SK-N-SH (cell line): ENCODE data around the gene SSPN. TPM values are rescaled to one million over a fixed set of nuclear protein-coding genes. Genes with fewer than 3 reads are reported as not detected.

Experiments
- CTCF ChIA-PET: fragments of 300-600, 350-600 bp; formaldehyde crosslinking; extraction: SDS; loops from one replicate; lab custom pipeline; 2021; lab: Yijun Ruan, JAX
- POLR2A ChIA-PET: fragments of 350-600 bp; sonication (Branson Sonifier 250); formaldehyde crosslinking; extraction: SDS; loops from one replicate; lab custom pipeline; 2020; ENCODE audit warnings: antibody characterized with exemption, inconsistent platforms; lab: Yijun Ruan, JAX
- DNase-seq: peaks from one replicate; pipeline ENCODE4 v3.0.0; 2012
- H2AFZ ChIP-seq: fragments of 200-600 bp; sonication (generic); 2 replicates; pipeline ENCODE4 v1.8.1; 2016; ENCODE audit warnings: antibody characterized with exemption, mild to moderate bottlenecking, low read depth
- H3F3A ChIP-seq: fragments of 200-600 bp; sonication (generic); replicated peaks from 2 replicates; pipeline ENCODE3; 2016; ENCODE audit warnings: antibody characterized with exemption, mild to moderate bottlenecking; ENCODE audit not compliant: insufficient read depth
- H3K27ac ChIP-seq, 2 experiments: fragments of 200-500 bp in 1 of 2; fragments of 200-600 bp in 1 of 2; sonication (Bioruptor generic) in 1 of 2; sonication (generic), shearing (Covaris generic) in 1 of 2; 2 replicates each; pipeline versions ENCODE4 v1.5.1 to v1.6.1; 2014 to 2016; ENCODE audit warnings: low read depth in 2 of 2, inconsistent platforms in 1 of 2, low read length in 1 of 2, mild to moderate bottlenecking in 1 of 2, mixed read lengths in 1 of 2
- H3K27me3 ChIP-seq: fragments of 200-600 bp; sonication (generic), shearing (Covaris generic); 2 replicates; pipeline ENCODE4 v1.6.1; 2016; ENCODE audit warnings: mixed run types; ENCODE audit not compliant: insufficient read depth
- H3K36me3 ChIP-seq, 2 experiments: fragments of 200-500 bp in 1 of 2; fragments of 200-600 bp in 1 of 2; sonication (Bioruptor generic) in 1 of 2; sonication (generic) in 1 of 2; replicated peaks in 1 of 2; 2 replicates each; pipeline versions ENCODE3 to v1.5.1; 2014 to 2016; ENCODE audit warnings: low read length in 1 of 2, mild to moderate bottlenecking in 1 of 2; ENCODE audit not compliant: insufficient read depth in 2 of 2, control insufficient read depth in 1 of 2
- H3K4me1 ChIP-seq, 2 experiments: fragments of 200-500 bp in 1 of 2; fragments of 200-600 bp in 1 of 2; sonication (Bioruptor generic) in 1 of 2; sonication (generic), shearing (Covaris generic) in 1 of 2; 2 replicates each; pipeline versions ENCODE4 v1.5.1 to v1.6.1; 2014 to 2016; ENCODE audit warnings: low read depth in 1 of 2, low read length in 1 of 2, mixed run types in 1 of 2; ENCODE audit not compliant: insufficient read depth in 2 of 2, control insufficient read depth in 1 of 2
- H3K4me2 ChIP-seq: fragments of 200-600 bp; sonication (generic), shearing (Covaris generic); 2 replicates; pipeline ENCODE4 v1.6.1; 2017; ENCODE audit warnings: mixed run types
- H3K4me3 ChIP-seq, 2 experiments: fragments of 200-500 bp in 1 of 2; fragments of 200-600 bp in 1 of 2; sonication (Bioruptor generic) in 1 of 2; sonication (generic), shearing (Covaris generic) in 1 of 2; 2 replicates each; pipeline versions ENCODE4 v1.5.1 to v1.8.1; 2014 to 2016; ENCODE audit warnings: low read depth in 2 of 2, inconsistent platforms in 1 of 2, low read length in 1 of 2, mild to moderate bottlenecking in 1 of 2, mixed read lengths in 1 of 2, moderate library complexity in 1 of 2
- H3K79me2 ChIP-seq: fragments of 200-600 bp; sonication (generic); 2 replicates; pipeline ENCODE4 v1.8.1; 2017; ENCODE audit warnings: mild to moderate bottlenecking; ENCODE audit not compliant: insufficient read depth
- H3K9ac ChIP-seq: fragments of 200-600 bp; sonication (generic); 2 replicates; pipeline ENCODE4 v1.6.1; 2017; ENCODE audit warnings: mixed run types
- H3K9me2 ChIP-seq: fragments of 200-600 bp; sonication (generic); 2 replicates; pipeline ENCODE4 v1.6.1; 2017; ENCODE audit warnings: mixed run types
- H3K9me3 ChIP-seq: fragments of 200-600 bp; sonication (generic); 2 replicates; pipeline ENCODE4 v1.6.1; 2017; ENCODE audit warnings: mixed run types, mild to moderate bottlenecking, moderate library complexity
- H4K20me1 ChIP-seq: fragments of 200-600 bp; sonication (generic); 2 replicates; pipeline ENCODE4 v1.6.1; 2017; ENCODE audit warnings: mild to moderate bottlenecking, mixed run types; ENCODE audit not compliant: insufficient read depth
- CHD2 ChIP-seq: fragments of 150-350 bp; IDR thresholded peaks from 2 replicates; pipeline ENCODE4 v1.6.1; 2018; ENCODE audit warnings: low read length; ENCODE audit not compliant: partially characterized antibody
- CTCF ChIP-seq: fragments of 200-600 bp; sonication (generic); IDR thresholded peaks from 2 replicates; pipeline ENCODE4 v1.6.1; 2017; ENCODE audit warnings: antibody characterized with exemption, mild to moderate bottlenecking, moderate library complexity
- ELF1 ChIP-seq: IDR thresholded peaks from 2 replicates; pipeline ENCODE4 v1.4.0; 2012
- EZH2phosphoT487 ChIP-seq: fragments of 200-600 bp; sonication (generic); IDR thresholded peaks from 2 replicates; pipeline ENCODE4 v1.6.1; 2017; ENCODE audit warnings: low read depth, mixed run types, mild to moderate bottlenecking, antibody characterized with exemption, moderate library complexity, borderline replicate concordance
- FOXJ3 ChIP-seq: sonication (generic); formaldehyde crosslinking; IDR thresholded peaks from 2 replicates; pipeline ENCODE4 v1.5.1; 2020; ENCODE audit warnings: mild to moderate bottlenecking, missing genetic modification reagents
- GATA2 ChIP-seq: sonication (generic); formaldehyde crosslinking; IDR thresholded peaks from 2 replicates; pipeline ENCODE4 v1.5.0; 2020; ENCODE audit warnings: mild to moderate bottlenecking, missing genetic modification reagents
- IRF3 ChIP-seq: fragments of 150-350 bp; IDR thresholded peaks from 2 replicates; pipeline ENCODE4 v1.6.1; 2016; ENCODE audit warnings: mild to moderate bottlenecking, low read depth, low read length
- MAX ChIP-seq: IDR thresholded peaks from 2 replicates; pipeline ENCODE4 v1.4.0; 2012; ENCODE audit warnings: low read depth
- MEF2A ChIP-seq: IDR thresholded peaks from 2 replicates; pipeline ENCODE4 v1.4.0; 2012; ENCODE audit warnings: low read depth, borderline replicate concordance
- MXI1 ChIP-seq: IDR thresholded peaks from 2 replicates; pipeline ENCODE4 v1.6.1; 2012; ENCODE audit warnings: mild to moderate bottlenecking, low read depth, low read length, improper control_type of control experiment
- PBX3 ChIP-seq: IDR thresholded peaks from 2 replicates; pipeline ENCODE4; 2012
- POLR2AphosphoS5 ChIP-seq: IDR thresholded peaks from 2 replicates; pipeline ENCODE4 v1.6.1; 2012; ENCODE audit warnings: low read depth, low read length
- RAD21 ChIP-seq: IDR thresholded peaks from 2 replicates; pipeline ENCODE4 v1.6.1; 2012; ENCODE audit warnings: mild to moderate bottlenecking, low read length
- RCOR1 ChIP-seq: fragments of 150-350 bp; IDR thresholded peaks from 2 replicates; pipeline ENCODE4 v1.6.1; 2017; ENCODE audit warnings: antibody characterized with exemption, low read length
- RFX5 ChIP-seq: IDR thresholded peaks from 2 replicates; pipeline ENCODE4 v1.6.1; 2012; ENCODE audit warnings: mild to moderate bottlenecking, improper control_type of control experiment, low read length
- SIN3A ChIP-seq: IDR thresholded peaks from 2 replicates; pipeline ENCODE4 v1.6.1; 2012; ENCODE audit warnings: low read depth, mild to moderate bottlenecking, low read length, moderate library complexity, borderline replicate concordance
- SMC3 ChIP-seq: IDR thresholded peaks from 2 replicates; pipeline ENCODE4 v1.6.1; 2012; ENCODE audit warnings: low read depth, low read length, improper control_type of control experiment
- TCF12 ChIP-seq: IDR thresholded peaks from 2 replicates; pipeline ENCODE4 v1.4.0; 2012
- TEAD4 ChIP-seq: IDR thresholded peaks from 2 replicates; pipeline ENCODE4 v1.4.0; 2012; ENCODE audit warnings: mild to moderate bottlenecking, borderline replicate concordance; ENCODE audit not compliant: insufficient read depth
- USF2 ChIP-seq: fragments of 150-350 bp; IDR thresholded peaks from 2 replicates; pipeline ENCODE4 v1.6.1; 2017; ENCODE audit warnings: antibody characterized with exemption, low read length, low read depth, borderline replicate concordance
- YY1 ChIP-seq: IDR thresholded peaks from 2 replicates; pipeline ENCODE4 v1.4.0; 2012; ENCODE audit warnings: low read depth, mild to moderate bottlenecking
- ZBTB33 ChIP-seq: IDR thresholded peaks from 2 replicates; pipeline ENCODE4 v1.4.0; 2012; ENCODE audit warnings: low read depth, borderline replicate concordance
- WGBS: methylation state at CpG from one replicate; pipeline ENCODE4 v1.1.6; 2017; ENCODE audit warnings: low lambda C conversion rate; 5-methylcytosine and 5-hydroxymethylcytosine counted together
- polyA plus RNA-seq, 3 experiments: library from polyadenylated mRNA; depleted of rRNA; stranded (reverse); fragments of >200 nt; gene quantifications; 2 replicates each; pipeline ENCODE4 v1.2.3, GENCODE V29; 2012

SSPN gene
- polyA plus RNA-seq, 1 of the 3 experiments (the other 2 are of a cell fraction), result 5.9 TPM

- TF ChIP-seq SMC3 (no peak), PBX3 (no peak)
These were observed 102.2 kb downstream of the SSPN start (continued) for GRCh38 chr12:26297396-26298070.

- Histone ChIP-seq H3F3A (peaks cover 7% of the 10 kb centered on the region), H2AFZ (peak overlapping the region; percentile 90), H3K27me3 (no peaks in the 10 kb centered on the region), H3K27ac (peak overlapping the region; percentile 70 to 90), H3K4me2 (peak overlapping the region; percentile 63), H4K20me1 (no peaks in the 10 kb centered on the region), H3K9ac (peak overlapping the region; percentile 72), H3K4me1 (0 out of 4 replicates have a peak, but pooled peaks cover 0 to 4% of the 10 kb centered on the region in 2 experiments), H3K4me3 (peak overlapping the region; percentile 17 to 51; a peak in 3 of 4 replicates), H3K79me2 (no peaks in the 10 kb centered on the region), H3K36me3 (no peaks in the 10 kb centered on the region), H3K9me3 (no peaks in the 10 kb centered on the region), H3K9me2 (no peaks in the 10 kb centered on the region)
- ChIA-PET POLR2A (no interaction called here), CTCF (interaction anchor here (1.1 to 1.8 kb wide), 2 partner anchors 19 to 25 kb away, joined by 3 to 6 read pairs; no protein-coding TSS in a partner anchor)
- WGBS, result 20% methylated on average over 6 of the region's 6 CpGs
- peak; percentile 12 for DNase-seq
- no peak for TF ChIP-seq ZBTB33
- TF ChIP-seq YY1, result no peak
- TF ChIP-seq ELF1, result no peak
- no peak for TF ChIP-seq FOXJ3 (CRISPR knock-in tag)
- TF ChIP-seq MEF2A, result peak; percentile 75; the same call in 1 of the 2 replicates
- peak; percentile 67 for TF ChIP-seq TCF12
- TF ChIP-seq CTCF, result peak; percentile 62
- TF ChIP-seq TEAD4, result peak; percentile 38; the same call in 1 of the 2 replicates
- TF ChIP-seq MXI1, result no peak
- TF ChIP-seq CHD2, result no peak
- TF ChIP-seq RFX5, result no peak
- TF ChIP-seq MAX, result no peak
- TF ChIP-seq POLR2AphosphoS5, result peak; percentile 44; the same call in 1 of the 2 replicates
- TF ChIP-seq SIN3A, result no peak
- TF ChIP-seq USF2, result no peak
- no peak for TF ChIP-seq RCOR1
- TF ChIP-seq IRF3, result no peak
- no peak; the same call in 1 of the 2 replicates for TF ChIP-seq SMC3
- no peak for TF ChIP-seq GATA2 (CRISPR knock-in tag)
- no peak for TF ChIP-seq EZH2phosphoT487
- no peak for TF ChIP-seq RAD21
These were observed 103.6 kb downstream of the SSPN start for GRCh38 chr12:26298785-26299621.
